Mucosa of rectum (tissue), 2 donors: ENCODE data around the gene DAO.
"Not testable (repeated sequence)": the region's sequence is repeated elsewhere in the genome, so short reads cannot be mapped to it uniquely, and the experiment has no call there.

Experiments
- H3K27ac ChIP-seq, 2 donors: one replicate each; pipeline ENCODE4 v1.7.0; 2013; ENCODE audit warnings: inconsistent platforms in 2 of 2, low read depth in 2 of 2, low read length in 2 of 2
- H3K27me3 ChIP-seq, 2 donors: one replicate each; pipeline ENCODE4 v1.7.0; 2013; ENCODE audit warnings: low read length in 2 of 2; ENCODE audit not compliant: control insufficient read depth in 2 of 2, insufficient read depth in 2 of 2
- H3K36me3 ChIP-seq, 2 donors: one replicate each; pipeline ENCODE4 v1.7.0; 2013; ENCODE audit warnings: low read length in 2 of 2; ENCODE audit not compliant: control insufficient read depth in 2 of 2, insufficient read depth in 2 of 2
- H3K4me1 ChIP-seq, 2 donors: one replicate each; pipeline ENCODE4 v1.7.0; 2013; ENCODE audit warnings: low read length in 2 of 2, mild to moderate bottlenecking in 1 of 2; ENCODE audit not compliant: control insufficient read depth in 2 of 2, insufficient read depth in 2 of 2
- H3K4me3 ChIP-seq, 2 donors: one replicate each; pipeline ENCODE4 v1.7.0; 2013; ENCODE audit warnings: low read length in 2 of 2
- H3K9ac ChIP-seq, 2 donors: one replicate each; pipeline ENCODE4 v1.7.0; 2013; ENCODE audit warnings: low read length in 2 of 2, low read depth in 1 of 2, mild to moderate bottlenecking in 1 of 2
- H3K9me3 ChIP-seq, 2 donors: one replicate each; pipeline ENCODE4 v1.7.0; 2013; ENCODE audit warnings: low read length in 2 of 2; ENCODE audit not compliant: control insufficient read depth in 2 of 2
- donor health status: healthy.
- donor health status: Normal muscosa, but diverticular disease.

DAO gene

GRCh38 chr12:108856428-108857157 lies 23.3 kb upstream of the DAO start:
- Histone ChIP-seq H3K4me1 (peaks cover 28 to 39% of the 10 kb centered on the region in 2 donors), H3K27me3 (no peaks in the 10 kb centered on the region), H3K27ac (peak overlapping the region; percentile 89 to 90), H3K36me3 (peaks cover 0 to 5% of the 10 kb centered on the region in 2 donors), H3K9ac (peak overlapping the region; percentile 94 to 98), H3K9me3 (no peaks in the 10 kb centered on the region), H3K4me3 (peak overlapping the region; percentile 89 to 97)

DNA sequence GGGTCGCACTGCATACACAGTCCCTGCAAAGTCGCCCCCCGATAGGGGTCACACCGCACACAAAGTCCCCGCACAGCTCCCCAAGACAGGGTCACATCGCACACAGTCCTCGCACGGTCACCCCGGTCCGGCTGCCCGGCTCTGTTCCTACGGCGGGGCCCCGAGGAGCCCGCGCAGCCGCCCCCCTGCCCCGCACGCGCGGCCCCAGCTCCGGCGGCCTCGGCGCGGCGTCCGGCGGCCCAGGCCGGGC lies 22.8 kb upstream of the DAO start:
- H3K9me3 ChIP-seq: no peaks in the 10 kb centered on the region
- H3K36me3 ChIP-seq: peaks cover 0 to 2% of the 10 kb centered on the region in 2 donors
- no peaks in the 10 kb centered on the region for H3K27me3 ChIP-seq
- H3K4me3 ChIP-seq: peak overlapping the region; percentile 89 to 97
- peak overlapping the region; percentile 89 to 90 for H3K27ac ChIP-seq
- peaks cover 28 to 40% of the 10 kb centered on the region in 2 donors for H3K4me1 ChIP-seq
- peak overlapping the region; percentile 94 to 98 for H3K9ac ChIP-seq

- peak overlapping the region; percentile 5 to 70 for H3K9ac ChIP-seq
- H3K4me1 ChIP-seq: peaks cover 28 to 42% of the 10 kb centered on the region in 2 donors
- H3K4me3 ChIP-seq: peak overlapping the region; percentile 62 to 71
Observed at GRCh38 chr12:108858311-108859074, 21.4 kb upstream of the DAO start.

DNA sequence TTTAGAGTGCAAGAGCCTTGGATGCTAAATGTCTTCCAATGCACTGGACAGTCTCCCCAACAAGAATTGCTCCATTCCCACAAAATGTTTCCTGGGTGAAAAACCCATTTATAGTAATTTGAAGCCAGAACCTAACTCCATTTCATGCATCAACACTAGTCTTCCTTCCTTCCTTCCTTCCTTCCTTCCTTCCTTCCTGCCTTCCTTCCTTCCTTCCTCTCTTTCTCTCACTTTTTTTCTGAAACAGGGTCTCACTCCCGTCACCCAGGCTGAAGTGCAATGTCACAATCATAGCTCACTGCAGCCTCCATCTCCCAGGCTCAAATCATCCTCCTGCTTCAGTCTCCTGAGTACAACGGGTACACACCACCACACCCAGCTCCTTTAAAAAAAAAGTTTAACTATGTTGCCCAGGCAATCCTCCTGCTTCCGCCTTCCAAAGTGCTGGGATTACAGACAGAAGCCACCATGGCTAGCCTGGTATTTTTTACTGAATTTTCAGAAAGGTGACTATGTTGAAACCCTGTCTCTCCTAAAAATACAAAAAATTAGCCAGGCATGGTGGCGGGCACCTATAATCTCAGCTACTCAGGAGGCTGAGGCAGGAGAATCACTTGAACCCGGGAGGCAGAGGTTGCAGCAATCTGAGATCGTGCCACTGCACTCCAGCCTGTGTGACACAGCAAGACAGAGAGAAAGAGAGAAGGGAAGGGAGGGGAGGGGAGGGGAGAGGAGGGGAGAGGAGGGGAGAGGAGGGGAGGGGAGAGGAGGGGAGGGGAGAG lies 20.6 kb upstream of the DAO start:
- not testable (repeated sequence) for H3K36me3 ChIP-seq, H3K9ac ChIP-seq, H3K27me3 ChIP-seq, H3K9me3 ChIP-seq
- H3K27ac ChIP-seq: peak overlapping the region in 1 of 2 donors; percentile 21
- peak overlapping the region in 1 of 2 donors; percentile 71 for H3K4me3 ChIP-seq
- peaks cover 24 to 35% of the 10 kb centered on the region in 2 donors for H3K4me1 ChIP-seq

More at GRCh38 chr12:108858311-108859074, 21.4 kb upstream of the DAO start:
- Histone ChIP-seq H3K36me3 (peaks cover 0 to 2% of the 10 kb centered on the region in 2 donors), H3K27ac (peak overlapping the region in 1 of 2 donors; percentile 21), H3K27me3 (no peaks in the 10 kb centered on the region), H3K9me3 (no peaks in the 10 kb centered on the region)

- Histone ChIP-seq H3K36me3 (no peaks in the 10 kb centered on the region), H3K27me3 (no peaks in the 10 kb centered on the region), H3K27ac (no peak overlapping the region), H3K4me1 (peaks cover 24 to 32% of the 10 kb centered on the region in 2 donors), H3K9me3 (no peaks in the 10 kb centered on the region), H3K9ac (no peak overlapping the region), H3K4me3 (no peak overlapping the region)
Observed at GRCh38 chr12:108859923-108860291, 20.0 kb upstream of the DAO start.

- H3K4me1 ChIP-seq: peaks cover 21 to 32% of the 10 kb centered on the region in 2 donors
- H3K9ac ChIP-seq: no peak overlapping the region
- H3K9me3 ChIP-seq: no peaks in the 10 kb centered on the region
- no peaks in the 10 kb centered on the region for H3K36me3 ChIP-seq
- H3K4me3 ChIP-seq: no peak overlapping the region
- no peak overlapping the region for H3K27ac ChIP-seq
- H3K27me3 ChIP-seq: no peaks in the 10 kb centered on the region
Observed at GRCh38 chr12:108860443-108860842, 19.4 kb upstream of the DAO start.

- H3K4me3 ChIP-seq: no peak overlapping the region
- H3K4me1 ChIP-seq: peaks cover 5 to 18% of the 10 kb centered on the region in 2 donors
- H3K27ac ChIP-seq: peak overlapping the region in 1 of 2 donors; percentile 7
- H3K27me3 ChIP-seq: no peaks in the 10 kb centered on the region
- no peak overlapping the region for H3K9ac ChIP-seq
- no peaks in the 10 kb centered on the region for H3K9me3 ChIP-seq
- H3K36me3 ChIP-seq: no peaks in the 10 kb centered on the region
Observed at GRCh38 chr12:108861878-108862587, 17.9 kb upstream of the DAO start.

GRCh38 chr12:108862588-108862959 lies 17.3 kb upstream of the DAO start:
- Histone ChIP-seq H3K4me1 (peaks cover 5 to 18% of the 10 kb centered on the region in 2 donors), H3K9me3 (no peaks in the 10 kb centered on the region), H3K27ac (no peak overlapping the region), H3K9ac (no peak overlapping the region), H3K4me3 (no peak overlapping the region), H3K27me3 (no peaks in the 10 kb centered on the region), H3K36me3 (no peaks in the 10 kb centered on the region)

GRCh38 chr12:108865169-108865568 lies 14.7 kb upstream of the DAO start:
- Histone ChIP-seq H3K9ac (no peak overlapping the region), H3K9me3 (no peaks in the 10 kb centered on the region), H3K36me3 (no peaks in the 10 kb centered on the region), H3K27ac (no peak overlapping the region), H3K27me3 (no peaks in the 10 kb centered on the region), H3K4me1 (peaks cover 0 to 5% of the 10 kb centered on the region in 2 donors), H3K4me3 (no peak overlapping the region)
